ENCODE data around the gene ING2.

The ING2 gene

GRCh38 chr4:183493246-183493645, 11.6 kb upstream of the ING2 start:
- H3K4me3 Mint-ChIP-seq = no peak overlapping the region
- H3K4me1 Mint-ChIP-seq = peaks cover 12% of the 10 kb centered on the region
- no peak overlapping the region for H3K27ac Mint-ChIP-seq
- no peak for TF ChIP-seq CTCF (IDR thresholded peaks at IDR 0.05)
- peaks cover 10% of the 10 kb centered on the region for H3K9me3 Mint-ChIP-seq
- no peak for DNase-seq
- H3K36me3 Mint-ChIP-seq (ENCODE audit: low read depth) = peaks cover 55% of the 10 kb centered on the region
- H3K27me3 Mint-ChIP-seq (ENCODE audit: low read depth, poor library complexity) = no peaks in the 10 kb centered on the region

DNA sequence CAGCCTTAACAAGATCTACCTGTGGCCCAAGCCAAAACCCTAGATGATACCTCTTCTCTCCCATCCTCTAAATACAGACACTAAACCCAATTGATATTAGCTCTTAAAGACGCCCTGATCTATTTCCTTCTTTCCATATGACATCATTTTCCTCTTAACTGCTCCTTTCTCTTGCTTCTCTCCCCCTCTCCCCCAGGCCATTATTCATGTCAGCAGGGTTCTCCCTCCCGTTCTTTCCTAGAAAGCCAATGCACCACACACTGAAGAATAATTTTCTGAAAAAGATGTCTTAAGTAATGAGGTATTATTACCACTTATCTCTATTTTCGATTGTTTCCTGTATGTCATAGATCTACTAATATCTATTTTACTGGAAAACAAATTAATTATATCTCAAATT, 9.7 kb upstream of the ING2 start:
- DNase-seq = no peak
- H3K9me3 Mint-ChIP-seq = peaks cover 10% of the 10 kb centered on the region

GRCh38 chr4:183499389-183499788, 5.5 kb upstream of the ING2 start:
- Mint-ChIP-seq H3K27me3 (ENCODE audit: low read depth, poor library complexity) (no peaks in the 10 kb centered on the region), H3K27ac (no peak overlapping the region), H3K9me3 (no peaks in the 10 kb centered on the region), H3K36me3 (ENCODE audit: low read depth) (peaks cover 19% of the 10 kb centered on the region), H3K4me3 (no peak overlapping the region), H3K4me1 (peaks cover 40% of the 10 kb centered on the region)
- DNase-seq = no peak
- no peak for TF ChIP-seq CTCF (IDR thresholded peaks at IDR 0.05)

More for the DNA sequence above, 9.7 kb upstream of the ING2 start:
- Mint-ChIP-seq H3K27ac (no peak overlapping the region), H3K4me1 (peaks cover 12% of the 10 kb centered on the region), H3K4me3 (no peak overlapping the region), H3K27me3 (ENCODE audit: low read depth, poor library complexity) (no peaks in the 10 kb centered on the region), H3K36me3 (ENCODE audit: low read depth) (peaks cover 59% of the 10 kb centered on the region)
- TF ChIP-seq CTCF (IDR thresholded peaks at IDR 0.05) = no peak

- no peak for DNase-seq
- Mint-ChIP-seq H3K4me3 (no peak overlapping the region), H3K27ac (no peak overlapping the region), H3K9me3 (no peaks in the 10 kb centered on the region), H3K36me3 (ENCODE audit: low read depth) (peaks cover 15% of the 10 kb centered on the region), H3K27me3 (ENCODE audit: low read depth, poor library complexity) (no peaks in the 10 kb centered on the region), H3K4me1 (peaks cover 38% of the 10 kb centered on the region)
- no peak for TF ChIP-seq CTCF (IDR thresholded peaks at IDR 0.05)
Measured at GRCh38 chr4:183499801-183500200, 5.1 kb upstream of the ING2 start.

- Mint-ChIP-seq H3K27ac (peak overlapping the region; percentile 99), H3K4me3 (peak overlapping the region; percentile 95), H3K9me3 (no peaks in the 10 kb centered on the region), H3K36me3 (ENCODE audit: low read depth) (peaks cover 4% of the 10 kb centered on the region), H3K4me1 (peaks cover 27% of the 10 kb centered on the region), H3K27me3 (ENCODE audit: low read depth, poor library complexity) (no peaks in the 10 kb centered on the region)
- no peak for DNase-seq
- no peak for TF ChIP-seq CTCF (IDR thresholded peaks at IDR 0.05)
Measured at GRCh38 chr4:183503497-183504063, 1.3 kb upstream of the ING2 start.
